ENCODE data around the gene STRN4.

STRN4 gene

GRCh38 chr19:46704379-46705076 is 41.7 kb downstream of the STRN4 start:
- DNase-seq: peak in 1 of 2 experiments; percentile 9

- DNase-seq: no peak
These were observed 45.5 kb downstream of the STRN4 start for GRCh38 chr19:46700704-46701103.

- no peak for DNase-seq
These were observed 47.6 kb downstream of the STRN4 start for GRCh38 chr19:46698395-46699321.

- peak; percentile 79 to 81 for DNase-seq
These were observed 48.9 kb downstream of the STRN4 start for GRCh38 chr19:46697204-46697960.

GRCh38 chr19:46696866-46697203 is 49.4 kb downstream of the STRN4 start:
- DNase-seq: no peak

GRCh38 chr19:46696052-46696451 is 50.2 kb downstream of the STRN4 start:
- DNase-seq: no peak

- no peak for DNase-seq
These were observed 52.5 kb downstream of the STRN4 start for GRCh38 chr19:46693760-46694159.

GRCh38 chr19:46692918-46693722 is 53.1 kb downstream of the STRN4 start:
- DNase-seq: no peak

GRCh38 chr19:46691948-46692347 is 54.3 kb downstream of the STRN4 start:
- no peak for DNase-seq

- DNase-seq: no peak
These were observed 55.1 kb downstream of the STRN4 start for GRCh38 chr19:46691104-46691503.

GRCh38 chr19:46689358-46689757 is 56.9 kb downstream of the STRN4 start:
- no peak for DNase-seq

GRCh38 chr19:46687438-46688145 is 58.7 kb downstream of the STRN4 start:
- no peak for DNase-seq

GRCh38 chr19:46685189-46685588 is 61.1 kb downstream of the STRN4 start:
- no peak for DNase-seq

GRCh38 chr19:46678110-46678732 is 68.0 kb downstream of the STRN4 start:
- DNase-seq: no peak

- DNase-seq: peak in 1 of 2 experiments; percentile 7
These were observed 71.7 kb downstream of the STRN4 start for GRCh38 chr19:46674416-46675178.

GRCh38 chr19:46670813-46671212 is 75.4 kb downstream of the STRN4 start:
- DNase-seq: no peak

Measured in NCI-H2081 (cell line).